Stimulated activated CD4-positive, alpha-beta T cell treated with anti-CD3 and anti-CD28 coated beads, Interleukin-15, amount 100 ng/mL, for 1 hour (primary cell): ENCODE data around the gene NAV2.

Source experiments
- DNase-seq, 2 donors: peaks; one replicate each; pipeline ENCODE4 v3.0.0-alpha.2; 2020; ENCODE audit warnings: low read depth in 1 of 2, low spot score in 1 of 2

NAV2 gene

GRCh38 chr11:20161923-20162744 is 449.5 kb downstream of the NAV2 start:
- DNase-seq = no peak

GRCh38 chr11:20162824-20163782 is 450.5 kb downstream of the NAV2 start:
- DNase-seq = no peak

DNA sequence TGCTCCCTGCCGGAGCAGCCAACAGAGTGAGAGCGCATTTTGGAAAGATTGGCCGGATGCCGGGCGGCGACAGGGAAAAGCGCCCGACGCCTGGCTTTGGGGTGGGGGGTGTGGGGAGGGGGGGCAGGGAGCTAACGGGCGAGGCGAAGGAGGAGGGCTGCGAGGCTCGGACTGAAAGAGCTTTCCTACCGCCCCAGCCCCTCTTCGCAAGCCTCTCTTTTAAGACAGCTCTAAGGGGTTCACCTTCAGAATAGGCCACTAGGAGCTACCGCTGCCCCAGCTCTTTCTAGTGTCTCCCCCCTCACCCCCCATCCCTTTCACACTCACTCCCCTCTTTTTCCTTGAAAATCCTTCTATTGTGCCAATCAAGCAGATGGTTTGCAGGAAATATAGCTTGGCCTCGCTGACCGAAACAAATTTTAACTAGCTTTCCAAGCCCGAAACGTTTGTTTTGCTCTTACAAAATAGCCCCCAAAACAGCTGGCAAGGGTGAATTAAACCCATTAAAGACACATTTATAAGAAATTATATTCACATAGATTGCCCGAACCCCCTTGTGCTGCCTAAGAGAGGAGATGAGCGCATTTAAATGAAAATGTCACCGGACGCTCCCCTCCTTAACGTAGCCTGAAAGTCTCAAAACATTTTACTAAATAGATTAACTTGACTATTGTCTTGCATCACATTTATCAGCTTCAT is 451.3 kb downstream of the NAV2 start:
- DNase-seq = no peak
